Aorta (tissue), 5 donors: ENCODE data around the gene MORC4. TPM values are rescaled to one million over a fixed set of nuclear protein-coding genes. Genes with fewer than 3 reads are reported as not detected.
"Not testable (repeated sequence)": the region's sequence is repeated elsewhere in the genome, so short reads cannot be mapped to it uniquely, and the experiment has no call there.

ENCODE experiments used
- ATAC-seq: fragments of 200-7000 bp; cut with Tn5 transposase; one replicate; pipeline ENCODE4 v1.9.1; 2022; ENCODE audit warnings: moderate library complexity; ENCODE audit not compliant: low FRiP score
- DNase-seq, 2 donors: peaks; one replicate each; pipeline ENCODE4 v3.0.0-alpha.2; 2020
- H3K27ac ChIP-seq, 2 donors: one replicate each; pipeline ENCODE4 v1.5.1; 2013; ENCODE audit warnings: low read length in 2 of 2, mild to moderate bottlenecking in 2 of 2, moderate library complexity in 2 of 2, control low read depth in 1 of 2, inconsistent platforms in 1 of 2, low read depth in 1 of 2
- H3K27me3 ChIP-seq, 2 donors: one replicate each; pipeline ENCODE4 v1.6.1; 2013; ENCODE audit warnings: control low read depth in 1 of 2, low read length in 1 of 2, mild to moderate bottlenecking in 1 of 2, moderate library complexity in 1 of 2; ENCODE audit not compliant: insufficient read depth in 2 of 2, control insufficient read depth in 1 of 2
- H3K36me3 ChIP-seq, 2 donors: one replicate each; pipeline ENCODE4 v1.6.1; 2013; ENCODE audit warnings: control low read depth in 1 of 2, low read length in 1 of 2, mild to moderate bottlenecking in 1 of 2; ENCODE audit not compliant: insufficient read depth in 2 of 2, control insufficient read depth in 1 of 2
- H3K4me1 ChIP-seq, 2 donors: one replicate each; pipeline ENCODE4 v1.6.1; 2013; ENCODE audit warnings: low read length in 2 of 2, control low read depth in 1 of 2, mild to moderate bottlenecking in 1 of 2, moderate library complexity in 1 of 2; ENCODE audit not compliant: insufficient read depth in 2 of 2, control insufficient read depth in 1 of 2
- H3K4me3 ChIP-seq, 2 donors: one replicate each; pipeline ENCODE4 v1.5.1; 2013; ENCODE audit warnings: low read length in 2 of 2, control low read depth in 1 of 2, mild to moderate bottlenecking in 1 of 2
- H3K9me3 ChIP-seq: one replicate; pipeline ENCODE4 v1.6.1; 2013; ENCODE audit warnings: mild to moderate bottlenecking, low read length; ENCODE audit not compliant: control insufficient read depth
- WGBS, 2 donors: extraction: QIAGEN DNeasy Blood & Tissue Kit; methylation state at CpG; one replicate each; pipeline ENCODE4 v1.1.7; 2013; 5-methylcytosine and 5-hydroxymethylcytosine counted together
- intact Hi-C, 2 donors: fragments of 100-400 bp; cut with DNase I; formaldehyde crosslinking; loops; one replicate each; pipeline versions ENCODE4 v1.14.2 to v1.15.0; 2022
- polyA plus RNA-seq, 2 donors: library from polyadenylated mRNA; stranded (reverse); fragments of 200-250 nt; gene quantifications; one replicate each; pipeline ENCODE4 v1.2.3, GENCODE V29; 2013
- total RNA-seq, 2 donors: library from RNA; stranded (reverse); fragmentation: NEBNext Ultra II Directional; extraction: Animal tissue kit (Norgen Biotek cat#: 25700); gene quantifications; one replicate each; pipeline ENCODE4 v1.2.1, GENCODE V29; 2021
- donor health status: healthy with polysubstance abuse.
- donor health status: Bipolar disorder and iron deficiency.
- donor health status: DM: no; HTN: no; CAD: no.
- donor health status: DM: no; HTN: no; CAD: no.
- donor health status: DM: yes; HTN: yes; CAD: no.

The MORC4 gene
- total and polyA plus RNA-seq, 4 donors, result 8.0 to 17.0 (median 13.2) TPM

DNA sequence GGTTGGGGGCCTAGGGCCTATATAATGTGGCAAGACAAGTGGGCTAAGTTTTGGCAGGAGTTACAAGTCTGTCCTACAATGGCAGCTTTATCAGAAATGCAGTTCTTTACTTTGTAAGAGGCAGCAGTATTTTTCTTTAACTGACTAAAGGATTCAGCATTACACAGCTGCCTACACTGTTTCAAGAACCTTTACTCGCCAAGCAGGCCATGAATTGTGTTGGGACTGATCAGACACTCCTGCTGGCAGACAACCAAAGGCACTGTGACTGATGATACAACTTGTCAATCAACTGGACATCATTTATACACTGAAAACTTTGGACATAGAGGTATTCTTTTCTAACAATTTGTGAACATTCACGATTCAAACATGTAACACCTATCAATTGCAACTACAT is 4.3 kb downstream of the MORC4 start:
- Histone ChIP-seq H3K9me3 (no peaks in the 10 kb centered on the region), H3K36me3 (no peaks in the 10 kb centered on the region), H3K4me3 (no peak overlapping the region), H3K27ac (no peak overlapping the region), H3K27me3 (no peaks in the 10 kb centered on the region), H3K4me1 (no peaks in the 10 kb centered on the region)
- DNase-seq (no peak), ATAC-seq (no peak)
- intact Hi-C loops, result loop anchor here in 1 of 2 donors (5.0 to 10.0 kb wide), 2 partner anchors 632 to 899 kb away; partner anchors contain the start of gene PRPS1
- WGBS, 2 donors, result 63 to 97% methylated on average over 2 of the region's 2 CpGs

DNA sequence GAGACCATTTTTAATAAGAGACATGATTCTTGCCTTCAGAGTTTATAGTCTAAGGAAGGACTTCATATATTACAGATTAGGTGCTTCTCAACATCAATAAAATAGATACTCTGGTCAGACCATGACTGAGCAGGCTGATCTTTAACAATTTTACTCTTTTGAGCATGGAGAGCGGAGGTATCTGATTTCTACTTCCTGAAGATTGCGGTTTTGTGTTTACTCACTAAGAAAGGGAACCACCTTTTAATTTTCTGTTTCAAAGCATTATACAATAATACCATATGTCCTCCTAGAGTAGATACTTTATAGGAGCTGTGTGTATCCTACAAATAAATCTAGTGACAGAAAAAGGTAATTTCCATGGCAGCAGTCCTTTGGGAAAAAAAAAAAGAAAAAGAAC is 12.5 kb downstream of the MORC4 start:
- H3K27ac ChIP-seq, result no peak overlapping the region
- intact Hi-C loops, result no loop called here
- no peaks in the 10 kb centered on the region for H3K9me3 ChIP-seq
- DNase-seq (no peak), ATAC-seq (no peak)
- no peaks in the 10 kb centered on the region for H3K4me1 ChIP-seq
- H3K36me3 ChIP-seq, result no peaks in the 10 kb centered on the region
- H3K4me3 ChIP-seq, result no peak overlapping the region
- no peaks in the 10 kb centered on the region for H3K27me3 ChIP-seq
- WGBS, 2 donors, result 75 to 96% methylated on average over 2 of the region's 2 CpGs

DNA sequence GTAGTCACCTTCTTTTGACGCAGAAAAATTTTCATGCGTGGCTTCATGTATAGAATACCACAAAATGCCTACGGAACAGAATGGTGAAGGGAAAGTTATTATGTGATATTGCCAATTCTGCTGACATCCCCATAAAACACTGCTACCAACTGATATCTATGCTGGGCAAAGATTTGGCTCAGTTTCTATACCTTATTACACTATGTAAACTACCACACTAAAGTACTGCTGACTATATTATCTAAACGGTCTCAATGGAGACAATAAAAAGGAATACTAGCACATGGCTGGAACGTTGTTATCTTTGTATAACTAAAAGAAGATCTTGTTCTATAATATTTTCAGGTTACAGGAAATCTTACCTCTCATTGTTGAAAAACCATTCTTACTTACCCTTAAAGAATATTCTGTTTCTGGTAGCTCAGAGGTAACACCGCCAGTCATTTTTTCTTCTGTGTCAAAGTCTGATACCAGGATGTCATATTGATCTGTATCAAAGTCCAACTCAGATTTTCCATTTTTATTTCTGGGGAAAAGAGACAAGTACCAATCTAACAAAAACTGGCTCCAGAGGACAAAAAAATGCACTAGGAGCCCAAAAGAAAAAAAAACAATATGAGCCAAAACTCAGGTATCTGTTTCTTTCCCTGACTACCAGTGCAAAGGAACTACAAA is 18.9 kb downstream of the MORC4 start:
- intact Hi-C loops, result no loop called here
- ATAC-seq (no peak), DNase-seq (no peak)
- Histone ChIP-seq H3K27me3 (no peaks in the 10 kb centered on the region), H3K4me3 (no peak overlapping the region), H3K27ac (no peak overlapping the region), H3K9me3 (no peaks in the 10 kb centered on the region), H3K36me3 (no peaks in the 10 kb centered on the region), H3K4me1 (no peaks in the 10 kb centered on the region)
- WGBS, 2 donors, result 75 to 91% methylated on average over 6 of the region's 6 CpGs

DNA sequence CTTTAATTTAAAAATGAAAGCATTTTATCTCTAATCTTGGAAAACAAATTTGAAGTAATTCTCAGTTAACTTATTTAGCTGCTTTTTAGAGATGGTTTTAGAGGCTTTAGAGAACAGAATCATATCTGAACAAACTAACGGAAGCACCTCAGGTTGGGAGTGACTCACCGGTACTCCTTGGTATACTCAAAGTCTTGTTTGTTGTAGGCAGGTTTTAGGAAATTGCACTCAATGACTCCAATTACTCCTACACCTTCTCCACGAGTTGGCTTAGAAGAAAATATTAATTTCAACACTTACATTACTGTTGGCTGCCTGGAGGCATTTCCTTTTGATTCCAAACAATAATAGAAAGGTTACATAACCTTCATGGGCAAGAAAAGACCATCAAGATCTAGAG is 23.6 kb downstream of the MORC4 start:
- ATAC-seq (no peak), DNase-seq (no peak)
- Histone ChIP-seq H3K27ac (no peak overlapping the region), H3K27me3 (no peaks in the 10 kb centered on the region), H3K36me3 (no peaks in the 10 kb centered on the region), H3K4me3 (no peak overlapping the region), H3K9me3 (no peaks in the 10 kb centered on the region), H3K4me1 (no peaks in the 10 kb centered on the region)
- WGBS, 2 donors, result 73 to 82% methylated on average over 3 of the region's 3 CpGs
- intact Hi-C loops, result no loop called here

DNA sequence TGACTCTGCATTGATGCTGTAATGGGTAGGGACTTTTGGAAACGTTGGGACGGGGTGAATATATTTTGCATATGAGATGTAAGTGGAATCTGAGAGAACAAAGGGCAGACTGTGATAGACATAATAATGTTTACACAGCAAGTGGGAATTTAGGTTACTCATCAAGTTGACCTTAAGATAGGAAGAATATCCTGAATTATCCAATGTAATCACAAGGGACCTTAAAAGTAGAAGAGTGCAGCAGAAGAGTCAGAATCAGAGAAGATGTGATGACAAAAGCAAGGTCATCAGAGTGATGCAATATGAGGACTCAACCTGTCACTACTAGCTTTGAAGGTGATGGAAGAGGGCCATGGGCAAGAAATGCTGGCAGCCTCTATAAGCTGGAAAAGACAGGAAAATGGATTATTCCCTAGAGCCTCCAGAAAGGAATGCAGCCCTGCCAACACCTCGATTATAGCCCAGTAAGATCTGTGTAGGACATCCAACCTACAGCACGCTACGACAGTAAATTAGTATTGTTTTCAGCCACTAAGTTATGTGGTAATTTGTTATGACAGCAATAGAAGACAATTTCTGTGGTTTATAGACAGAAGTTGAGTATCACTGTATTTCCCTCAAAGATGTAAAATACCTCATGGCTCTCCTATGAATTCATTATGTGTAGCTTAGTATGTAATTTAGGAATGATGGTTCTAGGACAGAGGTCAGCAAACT is 26.4 kb downstream of the MORC4 start:
- H3K27me3 ChIP-seq, result no peaks in the 10 kb centered on the region
- 54 to 56% methylated on average over 5 of the region's 5 CpGs for WGBS, 2 donors
- intact Hi-C loops, result no loop called here
- H3K9me3 ChIP-seq, result no peaks in the 10 kb centered on the region
- H3K36me3 ChIP-seq, result no peaks in the 10 kb centered on the region
- no peak overlapping the region for H3K4me3 ChIP-seq
- DNase-seq, result no peak
- H3K27ac ChIP-seq, result no peak overlapping the region
- ATAC-seq, result no peak
- no peaks in the 10 kb centered on the region for H3K4me1 ChIP-seq

DNA sequence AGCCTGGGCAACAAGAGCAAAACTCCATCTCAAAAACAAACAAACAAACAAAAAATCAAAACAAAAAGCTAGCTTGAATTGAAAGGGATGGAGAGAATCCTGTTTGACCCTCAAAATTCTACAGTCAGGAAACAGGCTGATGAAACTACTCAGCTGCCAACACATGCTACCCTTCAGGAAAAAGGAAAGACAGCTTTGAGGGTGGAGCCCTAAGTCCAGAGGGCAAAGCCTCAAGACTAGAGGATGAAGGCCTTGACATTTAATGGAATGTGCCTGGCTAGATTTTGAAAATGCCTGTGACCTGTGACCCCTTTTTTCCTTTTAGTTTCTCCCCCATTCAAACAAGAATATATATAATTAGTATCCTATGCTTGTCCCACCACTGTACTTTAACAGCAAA is 27.1 kb downstream of the MORC4 start:
- Histone ChIP-seq H3K27ac (no peak overlapping the region), H3K27me3 (no peaks in the 10 kb centered on the region), H3K4me3 (no peak overlapping the region), H3K9me3 (no peaks in the 10 kb centered on the region), H3K4me1 (no peaks in the 10 kb centered on the region), H3K36me3 (no peaks in the 10 kb centered on the region)
- ATAC-seq (no peak), DNase-seq (no peak)
- intact Hi-C loops, result no loop called here

DNA sequence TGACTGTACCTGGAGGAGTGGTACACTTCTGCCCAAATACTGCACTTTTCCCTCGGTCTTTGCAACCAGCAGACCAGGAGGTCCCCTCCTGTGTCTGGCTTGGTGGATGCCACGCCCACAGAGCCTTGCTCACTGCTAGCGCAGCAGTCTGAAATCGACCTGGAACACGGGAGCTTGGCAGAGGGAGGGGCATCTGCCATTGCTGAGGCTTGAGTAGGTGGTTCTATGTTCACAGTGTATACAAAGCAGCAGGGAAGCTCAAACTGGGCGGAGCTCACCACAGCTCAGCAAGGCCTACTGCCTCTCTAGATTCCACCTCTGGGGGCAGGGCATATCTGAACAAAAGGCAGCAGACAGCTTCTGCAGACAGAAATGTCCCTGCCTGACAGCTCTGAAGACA is 33.5 kb downstream of the MORC4 start:
- H3K27me3 ChIP-seq, H3K27ac ChIP-seq, DNase-seq, ATAC-seq, H3K9me3 ChIP-seq, intact Hi-C loops, H3K4me3 ChIP-seq, H3K4me1 ChIP-seq, H3K36me3 ChIP-seq: not testable (repeated sequence)
- 72 to 83% methylated on average over 6 of the region's 6 CpGs for WGBS, 2 donors

DNA sequence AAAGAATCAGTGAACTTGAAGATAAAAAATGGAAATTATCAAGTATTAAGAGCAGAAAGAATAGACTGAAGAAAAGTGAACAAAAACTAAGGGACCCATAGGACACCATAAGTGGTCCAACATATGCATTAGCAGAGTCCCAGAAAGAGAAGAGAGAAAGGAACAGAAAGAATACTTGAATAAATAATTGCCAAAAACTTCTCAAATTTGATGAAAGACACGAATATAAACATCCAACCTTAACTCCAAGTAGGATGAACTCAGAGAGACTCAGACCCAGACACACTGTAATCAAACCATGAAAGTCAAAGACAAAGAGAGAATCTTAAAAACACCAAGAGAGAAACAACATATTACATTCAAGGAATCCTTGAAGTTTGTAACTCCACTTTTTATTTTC is 35.7 kb downstream of the MORC4 start:
- H3K27ac ChIP-seq, result no peak overlapping the region
- no peak overlapping the region for H3K4me3 ChIP-seq
- no peaks in the 10 kb centered on the region for H3K27me3 ChIP-seq
- H3K4me1 ChIP-seq, result no peaks in the 10 kb centered on the region
- no peaks in the 10 kb centered on the region for H3K9me3 ChIP-seq
- 66 to 80% methylated on average over 1 of the region's 1 CpG for WGBS, 2 donors
- DNase-seq, result no peak
- ATAC-seq, result no peak
- H3K36me3 ChIP-seq, result peaks cover 0 to 3% of the 10 kb centered on the region in 2 donors
- intact Hi-C loops, result no loop called here

DNA sequence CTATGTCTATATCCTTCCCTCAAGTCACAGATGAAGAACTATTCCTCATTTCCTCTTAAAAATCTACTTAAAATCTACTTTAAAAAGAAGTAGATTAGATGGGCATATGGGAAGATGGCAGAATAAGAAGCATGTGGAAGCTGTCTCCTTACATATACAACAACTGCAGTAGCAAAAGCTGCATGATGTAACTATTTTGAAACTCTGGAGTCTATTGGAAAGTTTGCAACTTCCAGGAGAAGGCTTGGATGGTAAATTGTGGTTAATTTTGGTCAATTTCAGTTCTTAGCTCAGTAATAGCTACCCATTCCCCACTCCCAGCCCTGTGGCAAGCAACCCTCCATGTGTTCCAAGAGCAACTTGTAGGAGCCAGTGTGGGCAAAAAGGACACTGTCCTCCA is 36.9 kb downstream of the MORC4 start:
- no peak overlapping the region for H3K27ac ChIP-seq
- no peak overlapping the region for H3K4me3 ChIP-seq
- intact Hi-C loops, result no loop called here
- no peaks in the 10 kb centered on the region for H3K27me3 ChIP-seq
- H3K4me1 ChIP-seq, result no peaks in the 10 kb centered on the region
- ATAC-seq (no peak), DNase-seq (no peak)
- peaks cover 0 to 3% of the 10 kb centered on the region in 2 donors for H3K36me3 ChIP-seq
- no peaks in the 10 kb centered on the region for H3K9me3 ChIP-seq
